Measurements from ENCODE around the gene DARS1.

- TF ChIP-seq REST (IDR thresholded peaks at IDR 0.05; ENCODE audit: insufficient read depth in 1 of 2, low read depth in 2 of 2, low read length in 2 of 2) (no peak), POLR2AphosphoS5 (IDR thresholded peaks at IDR 0.05; ENCODE audit: low read depth, low read length) (no peak)
Observed at GRCh38 chr2:136013955-136014354, 28.5 kb upstream of the DARS1 start.
